Measurements from ENCODE around the gene SYNCRIP.
A peak's percentile ranks its signal among the peaks of the same experiment; 100 is the strongest.
"Not testable (repeated sequence)": the region's sequence is repeated elsewhere in the genome, so short reads cannot be mapped to it uniquely, and the experiment has no call there.

The SYNCRIP gene

DNA sequence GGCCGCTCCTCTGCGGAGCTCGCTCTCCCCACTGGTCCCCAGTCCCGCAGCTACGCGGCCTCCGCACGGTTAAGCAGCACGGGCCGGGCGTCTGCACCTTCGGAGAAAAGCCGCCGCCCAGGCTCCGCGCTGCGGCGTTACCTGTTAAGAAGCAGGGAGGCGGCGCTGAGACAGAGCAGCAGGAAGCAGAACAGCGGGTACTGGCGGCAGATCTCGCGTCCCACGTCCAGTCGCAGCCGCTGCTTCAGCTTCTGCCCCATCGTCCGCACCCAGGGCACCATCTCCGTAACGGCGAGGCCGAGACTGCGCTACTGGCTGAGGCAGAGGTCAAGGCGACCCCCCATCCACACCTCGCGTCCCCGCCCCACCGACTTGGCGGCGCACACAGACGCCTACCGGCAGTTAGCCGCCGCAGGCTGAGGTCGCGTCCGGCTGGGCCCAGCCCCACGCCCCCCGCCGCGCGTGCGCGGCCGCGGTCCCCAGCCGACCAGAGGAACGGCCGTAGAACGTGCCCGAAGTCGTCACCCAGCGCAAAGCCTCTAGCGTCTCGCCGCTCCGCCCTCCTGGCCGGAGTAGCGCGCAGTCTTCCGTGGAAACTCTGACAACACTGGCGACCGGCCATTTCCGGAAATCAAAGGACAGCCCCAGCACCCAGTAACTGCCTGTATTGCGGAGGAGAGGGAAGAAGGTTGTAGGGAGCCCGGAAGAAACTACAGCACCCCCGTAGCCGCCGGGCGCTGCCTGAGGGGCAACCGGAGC, 49.1 kb downstream of the SYNCRIP start, which contains the start of gene SNX14:
Gene SNX14 (minus strand): TSS at position 421 of the 759 bp plus-strand sequence. CDS start 140 bp downstream, at position 281.
- peak; percentile 80 for DNase-seq (ENCODE audit: low read depth)

DNA sequence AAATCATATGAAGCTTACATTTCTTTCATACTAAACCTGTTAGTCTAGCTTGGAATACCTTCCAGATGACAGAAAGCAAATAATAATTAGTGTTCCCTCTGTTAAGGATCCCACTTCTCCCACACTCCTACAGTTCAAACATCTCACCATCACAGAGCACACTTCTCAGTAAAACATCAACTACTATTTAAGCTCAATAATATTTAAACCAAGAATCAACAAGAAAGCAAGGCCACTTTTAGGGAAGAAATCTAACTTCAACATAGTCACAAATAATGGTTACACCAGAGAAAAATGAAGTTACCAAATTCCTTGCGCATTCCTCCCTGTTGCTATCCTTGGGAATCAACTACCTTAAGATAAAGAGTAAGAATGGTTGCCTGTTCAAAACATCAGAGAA, 50.7 kb downstream of the SYNCRIP start:
- no peak for DNase-seq (ENCODE audit: low read depth)

DNA sequence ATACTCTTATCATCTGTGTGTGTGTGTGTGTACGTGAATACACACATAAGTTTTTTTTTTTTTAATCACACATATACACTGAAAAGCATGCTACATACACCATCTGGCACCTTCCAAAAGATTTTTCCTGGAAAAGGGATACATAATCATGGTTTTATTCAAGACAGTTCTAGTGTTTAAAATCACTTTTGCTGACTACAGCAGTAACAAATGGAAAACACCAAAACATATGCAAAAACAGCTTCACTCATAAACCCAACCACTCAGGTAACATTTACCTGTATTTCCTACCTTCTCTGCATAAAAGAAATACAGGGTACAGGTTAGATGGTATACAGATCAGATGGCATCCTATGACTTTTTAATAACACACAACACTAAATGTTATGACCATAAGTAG, 51.5 kb downstream of the SYNCRIP start:
- DNase-seq (ENCODE audit: low read depth), result no peak

DNA sequence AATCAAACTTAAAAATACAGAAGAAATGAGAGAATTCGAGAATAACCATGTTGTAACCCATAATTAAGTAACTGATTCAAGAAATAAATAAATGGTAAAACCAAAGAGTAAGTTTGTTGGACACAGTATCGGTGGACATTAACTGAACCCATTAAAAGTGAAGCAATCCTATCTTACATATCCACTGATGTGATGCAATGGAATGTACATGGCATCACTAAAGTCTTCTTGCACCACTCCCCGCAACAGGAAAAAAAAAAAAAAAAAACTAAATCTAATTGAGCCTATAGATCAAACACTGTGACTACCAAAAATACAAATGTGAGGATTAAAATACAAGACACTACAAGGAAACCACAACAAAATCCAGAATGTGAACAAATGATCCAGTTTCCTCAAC, 56.9 kb downstream of the SYNCRIP start:
- DNase-seq (ENCODE audit: low read depth), result no peak

DNA sequence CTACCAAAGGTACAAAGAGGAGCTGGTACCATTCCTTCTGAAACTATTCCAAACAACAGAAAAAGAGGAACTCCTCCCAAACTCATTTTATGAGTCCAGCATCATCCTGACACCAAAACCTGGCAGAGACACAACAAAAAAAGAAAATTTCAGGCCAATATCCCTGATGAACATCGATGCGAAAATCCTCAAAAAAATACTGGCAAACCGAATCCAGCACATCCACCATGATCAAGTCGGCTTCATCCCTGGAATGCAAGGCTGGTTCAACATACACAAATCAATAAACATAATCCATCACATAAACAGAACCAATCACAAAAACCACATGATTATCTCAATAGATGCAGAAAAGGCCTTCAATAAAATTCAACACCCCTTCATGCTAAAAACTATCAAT, 59.9 kb downstream of the SYNCRIP start:
- DNase-seq (ENCODE audit: low read depth), result not testable (repeated sequence)

DNA sequence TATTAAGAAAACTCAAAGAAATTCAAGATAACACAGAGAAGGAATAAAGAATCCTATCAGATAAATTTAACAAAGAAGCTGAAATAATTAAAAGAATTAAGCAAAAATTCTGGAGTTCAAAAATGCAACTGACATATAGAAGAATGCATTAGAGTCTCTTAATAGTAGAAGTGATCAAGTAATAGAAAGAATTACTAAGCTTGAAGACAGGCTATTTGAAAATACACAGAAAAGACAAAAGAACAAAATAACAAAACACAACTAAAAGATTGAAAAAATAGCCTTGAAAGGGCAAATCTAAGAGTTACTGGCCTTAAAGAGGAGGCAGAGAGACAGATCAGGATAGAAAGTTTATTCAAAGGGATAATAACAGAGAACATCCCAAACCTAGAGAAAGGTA, 61.1 kb downstream of the SYNCRIP start:
- no peak for DNase-seq (ENCODE audit: low read depth)

DNA sequence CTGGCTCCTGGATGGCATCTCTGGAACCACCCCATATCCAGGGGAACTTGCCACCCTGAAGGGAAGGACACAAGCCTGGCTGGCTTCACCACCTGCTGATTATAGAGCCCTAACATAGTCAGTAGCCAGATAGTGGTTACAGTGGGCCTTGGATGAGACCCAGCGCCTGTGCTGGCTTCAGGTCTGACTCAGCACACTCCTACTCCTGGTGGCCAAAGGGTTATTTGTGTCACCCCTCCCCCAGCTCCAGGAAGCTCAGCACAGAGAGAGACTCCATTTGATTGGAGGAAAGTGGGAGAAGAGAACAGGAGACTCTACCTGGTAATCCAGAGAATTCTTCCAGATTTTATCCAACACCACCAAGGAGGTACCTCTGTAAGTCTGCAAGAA, 61.8 kb downstream of the SYNCRIP start:
- DNase-seq (ENCODE audit: low read depth), result no peak

DNA sequence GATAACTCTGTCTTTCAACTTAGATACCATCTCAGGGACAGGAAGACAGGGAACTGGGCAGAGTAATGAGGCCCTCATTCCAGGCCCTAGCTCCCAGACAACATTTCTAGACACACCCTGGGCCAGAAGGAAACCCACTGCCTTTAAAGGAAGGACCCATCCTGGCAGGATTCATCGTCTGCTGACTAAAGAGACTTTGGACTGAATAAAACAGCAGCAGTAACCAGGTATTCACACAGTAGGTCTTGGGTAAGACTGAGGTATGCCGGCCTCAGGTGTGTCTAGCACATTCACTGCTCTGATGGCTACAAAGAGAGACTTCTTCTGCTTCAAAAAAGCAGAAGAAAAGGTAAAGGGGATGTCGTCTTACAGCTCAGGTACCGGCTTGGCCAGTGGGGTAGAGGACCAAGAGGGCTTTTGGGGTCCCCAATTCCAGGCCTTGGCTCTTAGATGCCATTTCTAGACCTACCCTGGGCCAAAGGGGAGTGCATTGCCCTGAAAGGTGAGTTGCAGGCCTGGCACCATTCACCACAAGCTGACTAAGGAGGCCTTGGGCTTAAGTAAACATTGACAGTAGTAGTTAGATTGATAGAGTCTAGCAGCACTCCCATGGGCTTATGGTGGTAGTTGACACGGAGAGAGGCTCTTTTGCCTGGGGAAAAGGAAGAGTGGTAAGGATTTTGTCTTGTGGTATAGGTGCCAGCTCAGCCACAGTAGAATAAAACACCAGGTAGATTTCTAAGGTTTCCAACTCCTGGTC, 62.4 kb downstream of the SYNCRIP start:
- DNase-seq (ENCODE audit: low read depth), result no peak

DNA sequence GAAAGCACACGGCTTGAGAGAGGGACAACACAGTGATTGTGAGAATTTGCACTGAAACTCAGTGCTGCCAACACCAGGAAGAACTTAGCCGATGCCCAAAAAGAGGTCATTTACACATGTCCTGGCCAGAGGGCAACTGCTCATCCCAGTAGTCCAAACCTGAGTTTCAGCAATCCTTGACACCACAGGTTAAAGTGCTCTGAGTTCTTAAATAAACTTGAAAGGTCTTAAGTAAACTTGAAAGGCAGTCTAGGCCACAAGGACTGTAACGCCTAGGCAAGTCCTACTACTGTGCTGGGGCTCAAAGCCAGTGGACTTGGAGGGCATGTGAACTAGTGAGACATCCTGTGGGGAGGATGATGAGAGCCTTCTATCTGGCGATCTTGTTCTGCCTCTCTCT, 63.1 kb downstream of the SYNCRIP start:
- DNase-seq (ENCODE audit: low read depth), result no peak

DNA sequence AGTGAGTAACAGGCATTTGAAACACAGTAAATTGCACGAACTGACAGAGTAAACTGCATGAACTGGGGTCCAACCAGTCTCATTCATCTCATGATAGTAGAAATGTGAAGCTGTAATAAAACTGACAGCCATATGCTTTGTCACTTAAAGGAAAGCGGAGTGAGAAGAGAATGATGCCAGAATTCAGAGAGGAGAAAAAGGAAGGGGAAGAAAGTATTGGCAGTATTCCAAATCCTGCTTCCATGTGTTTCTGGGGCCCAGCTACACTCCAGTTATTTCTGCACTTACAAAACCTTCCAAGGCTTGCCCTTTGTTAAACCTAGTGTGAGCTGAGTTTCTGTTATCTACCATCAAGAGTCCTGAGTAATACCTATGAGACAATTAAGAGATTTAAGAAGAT, 66.2 kb downstream of the SYNCRIP start:
- DNase-seq (ENCODE audit: low read depth), result no peak

DNA sequence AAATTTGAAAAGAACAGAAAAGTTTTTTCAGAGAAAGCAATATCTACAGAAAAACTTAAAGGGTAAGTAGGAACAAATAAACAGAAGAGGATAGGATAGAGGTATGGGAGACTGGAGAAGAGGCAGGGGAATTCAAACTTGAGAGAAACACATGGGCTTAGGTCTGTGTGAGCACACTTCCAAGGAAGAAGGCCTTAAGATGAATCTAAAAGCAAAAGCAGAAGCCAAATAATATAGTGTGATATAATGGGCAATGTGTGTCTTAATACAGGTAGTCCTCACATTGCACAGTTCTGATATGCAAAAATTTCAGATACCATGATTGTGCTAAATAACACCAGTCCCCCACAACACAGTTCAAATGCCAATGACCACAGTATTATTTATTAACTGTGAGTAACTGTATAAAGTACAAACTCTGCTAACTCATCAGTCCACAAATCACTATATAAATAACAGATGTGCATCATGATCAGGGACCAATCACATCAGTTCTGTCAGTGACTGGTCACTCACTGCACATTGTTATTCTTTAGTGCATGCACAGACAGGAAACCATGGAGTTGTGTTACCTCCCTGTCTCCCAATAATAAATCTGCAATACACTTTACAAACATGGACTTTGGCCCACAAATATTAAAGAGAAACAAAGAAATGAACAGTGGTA, 67.6 kb downstream of the SYNCRIP start:
- no peak for DNase-seq (ENCODE audit: low read depth)

DNA sequence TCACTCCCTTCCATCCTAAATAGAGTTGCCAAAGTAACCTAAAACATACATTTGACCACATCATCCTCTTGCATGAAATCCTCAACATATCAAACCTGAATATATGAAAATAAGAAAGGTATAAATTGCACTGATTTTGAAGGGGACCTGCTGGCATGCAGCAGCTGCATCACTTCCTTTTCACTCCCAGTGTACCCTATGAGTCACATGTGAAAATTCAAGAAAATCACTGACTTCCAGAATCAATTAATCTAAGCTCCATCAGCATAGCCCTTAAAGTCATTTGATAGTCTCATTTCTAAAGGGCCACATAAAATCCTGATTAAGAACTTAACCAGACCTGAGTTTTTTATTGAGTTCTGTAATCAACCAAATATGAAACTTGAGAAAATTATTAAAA, 73.4 kb downstream of the SYNCRIP start:
- no peak for DNase-seq (ENCODE audit: low read depth)

DNA sequence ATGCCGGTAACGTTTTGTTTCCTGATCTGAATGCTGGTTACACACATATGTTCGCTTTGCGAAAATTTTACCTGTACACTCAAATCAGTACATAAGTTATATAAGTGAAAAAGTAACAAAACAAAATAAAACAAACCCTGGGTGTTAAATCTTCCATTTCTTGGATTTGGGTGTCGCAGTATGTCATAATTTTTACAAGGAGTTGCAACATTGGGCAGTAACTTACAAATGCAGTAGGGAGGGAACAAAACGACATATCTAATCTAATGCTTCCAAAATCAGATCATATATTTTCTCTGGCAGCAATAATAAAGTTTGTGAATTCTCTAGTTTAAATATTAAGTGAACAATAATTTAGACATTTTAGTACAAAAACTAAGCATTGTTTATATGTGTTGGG, 74.3 kb downstream of the SYNCRIP start:
- no peak for DNase-seq (ENCODE audit: low read depth)

DNA sequence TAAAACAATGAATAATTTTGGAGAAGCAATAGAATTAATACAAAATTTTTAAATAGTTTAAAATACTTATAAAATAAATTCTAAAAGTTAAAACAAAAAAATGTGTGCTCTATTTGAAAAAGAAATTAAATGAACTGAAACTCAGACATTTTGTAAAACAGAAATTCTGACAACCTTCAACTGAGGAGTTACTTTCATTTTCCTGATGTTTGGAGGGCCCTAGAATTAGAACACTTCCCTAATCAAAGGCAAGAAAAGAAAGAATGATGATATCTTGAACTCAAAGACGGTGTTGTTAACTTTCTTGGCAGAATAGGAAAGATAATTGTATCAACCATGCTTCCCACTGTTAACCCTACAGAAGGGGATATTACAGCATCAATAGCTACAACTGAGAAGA, 77.0 kb downstream of the SYNCRIP start:
- DNase-seq (ENCODE audit: low read depth), result no peak

DNA sequence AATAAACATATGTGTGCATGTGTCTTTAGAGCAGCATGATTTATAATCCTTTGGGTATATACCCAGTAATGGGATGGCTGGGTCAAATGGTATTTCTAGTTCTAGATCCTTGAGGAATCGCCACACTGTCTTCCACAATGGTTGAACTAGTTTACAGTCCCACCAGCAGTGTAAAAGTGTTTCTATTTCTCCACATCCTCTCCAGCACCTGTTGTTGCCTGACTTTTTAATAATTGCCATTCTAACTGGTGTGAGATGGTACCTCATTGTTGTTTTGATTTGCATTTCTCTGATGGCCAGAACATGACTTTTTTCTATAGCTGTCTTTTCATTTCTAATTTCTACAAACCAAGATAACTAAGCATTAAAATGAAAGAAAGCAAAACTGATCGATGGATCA, 78.5 kb downstream of the SYNCRIP start:
- not testable (repeated sequence) for DNase-seq (ENCODE audit: low read depth)

All from GM04503 (cell line).